Caki2 (cell line): ENCODE data around the gene TDRD1. TPM values are rescaled to one million over a fixed set of nuclear protein-coding genes. Genes with fewer than 3 reads are reported as not detected.
"Not testable (repeated sequence)": the region's sequence is repeated elsewhere in the genome, so short reads cannot be mapped to it uniquely, and the experiment has no call there.

Experiments used
- DNase-seq: peaks from one replicate; pipeline ENCODE4 v3.0.0-alpha.2; 2015; ENCODE audit warnings: low read depth
- in situ Hi-C: cut with HindIII; loops from 2 replicates; pipeline ENCODE4 v1.10.0; 2016; ENCODE audit warnings: low sequenced_read_pairs, low pct_unique_long_range_greater_than_20kb, mixed read lengths
- total RNA-seq: library from RNA; depleted of rRNA; stranded (reverse); fragments of >200 nt; shearing (Covaris generic); gene quantifications from 2 replicates; pipeline ENCODE4 v1.2.3, GENCODE V29; 2014; ENCODE audit warnings: low replicate concordance; rRNA removed

TDRD1 gene, protein sequence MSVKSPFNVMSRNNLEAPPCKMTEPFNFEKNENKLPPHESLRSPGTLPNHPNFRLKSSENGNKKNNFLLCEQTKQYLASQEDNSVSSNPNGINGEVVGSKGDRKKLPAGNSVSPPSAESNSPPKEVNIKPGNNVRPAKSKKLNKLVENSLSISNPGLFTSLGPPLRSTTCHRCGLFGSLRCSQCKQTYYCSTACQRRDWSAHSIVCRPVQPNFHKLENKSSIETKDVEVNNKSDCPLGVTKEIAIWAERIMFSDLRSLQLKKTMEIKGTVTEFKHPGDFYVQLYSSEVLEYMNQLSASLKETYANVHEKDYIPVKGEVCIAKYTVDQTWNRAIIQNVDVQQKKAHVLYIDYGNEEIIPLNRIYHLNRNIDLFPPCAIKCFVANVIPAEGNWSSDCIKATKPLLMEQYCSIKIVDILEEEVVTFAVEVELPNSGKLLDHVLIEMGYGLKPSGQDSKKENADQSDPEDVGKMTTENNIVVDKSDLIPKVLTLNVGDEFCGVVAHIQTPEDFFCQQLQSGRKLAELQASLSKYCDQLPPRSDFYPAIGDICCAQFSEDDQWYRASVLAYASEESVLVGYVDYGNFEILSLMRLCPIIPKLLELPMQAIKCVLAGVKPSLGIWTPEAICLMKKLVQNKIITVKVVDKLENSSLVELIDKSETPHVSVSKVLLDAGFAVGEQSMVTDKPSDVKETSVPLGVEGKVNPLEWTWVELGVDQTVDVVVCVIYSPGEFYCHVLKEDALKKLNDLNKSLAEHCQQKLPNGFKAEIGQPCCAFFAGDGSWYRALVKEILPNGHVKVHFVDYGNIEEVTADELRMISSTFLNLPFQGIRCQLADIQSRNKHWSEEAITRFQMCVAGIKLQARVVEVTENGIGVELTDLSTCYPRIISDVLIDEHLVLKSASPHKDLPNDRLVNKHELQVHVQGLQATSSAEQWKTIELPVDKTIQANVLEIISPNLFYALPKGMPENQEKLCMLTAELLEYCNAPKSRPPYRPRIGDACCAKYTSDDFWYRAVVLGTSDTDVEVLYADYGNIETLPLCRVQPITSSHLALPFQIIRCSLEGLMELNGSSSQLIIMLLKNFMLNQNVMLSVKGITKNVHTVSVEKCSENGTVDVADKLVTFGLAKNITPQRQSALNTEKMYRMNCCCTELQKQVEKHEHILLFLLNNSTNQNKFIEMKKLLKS
- total RNA-seq: not detected in 2 replicates

DNA sequence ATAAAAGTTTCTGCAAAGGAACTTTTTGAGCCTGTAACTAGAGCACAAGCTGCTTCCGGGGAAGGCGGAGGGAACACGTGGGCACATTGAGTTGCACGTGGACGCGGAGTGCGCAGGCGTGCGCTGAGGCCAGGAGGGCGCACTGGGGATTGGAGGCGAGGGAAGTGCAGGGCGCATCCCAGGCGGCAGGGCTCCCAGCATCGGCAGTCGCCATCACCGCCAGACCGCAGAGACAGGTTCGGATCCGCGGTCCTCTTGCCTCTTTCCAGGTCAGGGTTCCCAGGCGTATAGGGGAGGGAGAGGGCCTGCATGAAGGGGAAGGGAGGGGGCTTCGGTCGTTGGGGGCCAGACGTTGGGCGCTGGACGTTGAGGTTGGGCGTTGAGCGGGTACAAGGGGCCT lies at the start of gene TDRD1:
Gene TDRD1 (plus strand): TSS at position 206 of the 400 bp plus-strand sequence. CDS start 8,479 bp downstream, outside the sequence.
- DNase-seq: no peak

GRCh38 chr10:114131094-114131493 lies 48.1 kb upstream of the TDRD1 start:
- no peak for DNase-seq
- in situ Hi-C loops: no loop called here

More for the DNA sequence above, at the start of gene TDRD1:
- in situ Hi-C loops: no loop called here

DNA sequence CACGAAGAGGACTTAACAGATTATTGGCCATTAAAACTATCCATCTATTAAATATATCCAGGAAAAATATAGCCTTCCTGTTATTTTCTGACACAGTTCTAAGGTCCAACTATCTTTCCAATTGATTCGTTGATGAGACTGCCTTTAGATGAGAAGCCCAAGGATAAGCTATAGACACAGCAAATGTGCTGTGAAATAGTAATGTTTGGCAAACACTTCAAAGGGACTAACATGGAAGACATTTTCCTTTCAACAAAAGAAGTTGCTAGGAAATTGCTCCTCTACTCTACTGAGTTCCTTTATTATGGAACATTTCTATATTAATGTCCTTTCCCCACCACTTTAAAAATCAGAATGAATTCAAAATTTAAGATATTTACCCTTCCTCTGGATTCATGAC lies 43.7 kb upstream of the TDRD1 start:
- DNase-seq: no peak
- in situ Hi-C loops: no loop called here

GRCh38 chr10:114138581-114138980 lies 40.6 kb upstream of the TDRD1 start:
- in situ Hi-C loops: no loop called here
- no peak for DNase-seq

DNA sequence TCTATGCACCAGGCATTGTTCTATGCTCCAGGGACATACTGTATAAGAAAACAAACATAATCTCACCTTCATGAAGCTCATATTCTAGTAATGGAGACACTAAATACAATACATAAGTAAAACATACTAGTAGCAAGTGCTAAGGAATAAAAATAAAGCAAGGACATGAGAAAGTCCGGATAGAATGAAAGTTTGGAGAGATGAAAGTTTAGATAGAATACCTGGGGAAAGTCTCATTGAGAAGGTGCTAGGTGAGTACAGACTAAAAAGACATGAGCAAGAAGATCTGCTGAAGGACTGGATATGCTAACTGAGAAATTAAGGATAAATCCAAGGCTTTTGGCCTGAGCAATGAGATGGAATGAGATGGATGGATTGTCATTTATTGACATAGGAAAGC lies 39.1 kb upstream of the TDRD1 start:
- in situ Hi-C loops: no loop called here
- no peak for DNase-seq

DNA sequence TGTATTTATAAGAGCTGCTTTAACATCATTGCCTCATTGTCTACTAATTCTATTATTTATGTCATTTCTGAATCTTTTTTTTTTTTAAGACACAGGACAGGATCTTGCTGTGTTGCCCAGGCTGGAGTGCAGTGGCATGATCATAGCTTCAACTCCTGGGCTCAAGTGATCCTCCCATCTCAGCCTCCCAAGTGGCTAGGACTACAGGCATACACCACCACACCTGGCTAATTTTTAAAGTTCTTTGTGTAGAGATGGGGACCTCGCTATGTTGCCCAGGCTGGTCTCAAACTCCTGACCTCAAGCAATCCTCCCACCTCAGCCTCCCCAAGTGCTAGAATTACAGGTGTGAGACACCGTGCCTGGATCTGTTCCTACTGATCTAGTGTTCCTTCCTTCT lies 38.3 kb upstream of the TDRD1 start:
- DNase-seq, in situ Hi-C loops: not testable (repeated sequence)

GRCh38 chr10:114142018-114142417 lies 37.1 kb upstream of the TDRD1 start:
- in situ Hi-C loops: no loop called here
- no peak for DNase-seq

GRCh38 chr10:114143160-114143559 lies 36.0 kb upstream of the TDRD1 start:
- in situ Hi-C loops: no loop called here
- DNase-seq: no peak

DNA sequence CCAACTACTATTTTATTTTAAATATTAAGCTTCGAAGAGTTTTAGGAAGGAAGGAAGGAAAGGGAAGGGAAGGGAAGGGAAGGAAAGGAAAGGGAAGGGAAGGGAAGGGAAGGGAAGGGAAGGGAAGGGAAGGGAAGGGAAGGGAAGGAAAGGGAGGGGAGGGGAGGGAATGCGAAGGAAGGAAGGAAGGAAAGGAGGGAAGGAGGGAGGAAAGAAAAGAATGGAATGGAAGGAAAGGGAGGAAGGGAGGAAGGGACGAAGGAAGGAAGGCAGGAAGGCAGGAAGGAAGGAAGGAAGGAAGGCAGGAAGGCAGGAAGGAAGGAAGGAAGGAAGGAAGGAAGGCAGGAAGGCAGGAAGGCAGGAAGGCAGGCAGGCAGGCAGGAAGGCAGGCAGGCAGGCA lies 29.7 kb upstream of the TDRD1 start:
- DNase-seq, in situ Hi-C loops: not testable (repeated sequence)

GRCh38 chr10:114151486-114151885 lies 27.7 kb upstream of the TDRD1 start:
- peak; percentile 25 for DNase-seq
- in situ Hi-C loops: no loop called here

GRCh38 chr10:114151892-114152291 lies 27.3 kb upstream of the TDRD1 start:
- DNase-seq: no peak
- in situ Hi-C loops: no loop called here

DNA sequence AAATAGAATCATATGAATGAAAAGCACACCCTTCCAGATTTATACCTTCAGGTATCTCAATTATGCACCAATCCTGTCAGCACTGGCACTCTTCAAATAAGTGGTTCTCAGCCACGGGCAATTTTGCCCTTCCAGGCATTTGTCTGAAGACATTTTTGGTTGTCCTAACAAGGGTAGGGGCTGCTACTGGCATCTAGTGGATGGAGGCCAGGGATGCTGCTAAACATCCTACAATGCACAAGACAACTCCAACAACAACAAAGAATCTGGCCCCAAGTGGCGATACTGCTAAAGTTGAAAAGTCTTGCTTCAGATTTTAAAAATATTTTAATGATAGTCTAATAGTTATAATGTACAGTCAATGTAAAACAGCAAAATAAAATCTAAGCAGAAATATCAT lies 21.2 kb upstream of the TDRD1 start:
- no peak for DNase-seq
- in situ Hi-C loops: no loop called here

GRCh38 chr10:114163062-114163461 lies 16.1 kb upstream of the TDRD1 start:
- no peak for DNase-seq
- in situ Hi-C loops: no loop called here

DNA sequence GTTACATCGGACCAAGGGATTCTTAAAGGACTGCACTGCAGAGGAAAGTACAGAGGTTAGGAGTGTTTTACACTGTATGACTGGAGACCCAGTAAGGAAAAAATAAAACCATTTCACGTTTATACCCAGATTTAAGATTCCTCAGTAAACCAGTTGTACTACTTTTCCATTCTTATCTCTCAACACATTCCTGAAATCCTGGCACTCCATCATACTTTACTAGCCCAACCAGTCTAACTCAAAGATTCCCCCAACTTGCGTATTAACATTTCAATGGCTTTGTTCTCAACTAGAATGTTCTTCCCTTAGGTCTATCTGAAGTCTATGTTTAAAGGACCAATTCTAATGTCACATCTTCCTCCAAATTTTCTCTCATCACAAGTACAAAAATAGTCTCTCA lies 13.1 kb upstream of the TDRD1 start:
- in situ Hi-C loops: no loop called here
- no peak for DNase-seq

GRCh38 chr10:114166494-114166893 lies 12.7 kb upstream of the TDRD1 start:
- in situ Hi-C loops: no loop called here
- no peak for DNase-seq

DNA sequence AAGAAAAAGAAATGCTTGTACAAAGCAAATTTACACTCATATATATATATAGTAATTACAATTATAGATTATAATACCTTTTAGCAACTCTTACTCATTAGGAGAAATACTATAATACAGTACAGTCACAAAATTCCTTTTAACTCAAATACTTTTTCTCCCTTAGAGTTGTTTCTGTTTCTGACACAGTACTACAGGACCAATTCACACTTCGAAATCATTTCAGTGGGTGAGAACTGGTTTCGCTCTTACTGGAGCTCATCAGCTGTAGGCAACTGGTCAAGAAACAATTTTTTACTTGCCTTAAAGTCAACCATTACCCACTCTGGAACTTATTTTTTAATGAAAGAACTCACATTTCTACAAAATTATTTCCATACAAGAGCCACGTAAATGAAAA lies 11.2 kb upstream of the TDRD1 start:
- DNase-seq: no peak
- in situ Hi-C loops: no loop called here

- peak; percentile 9 for DNase-seq
- in situ Hi-C loops: no loop called here
These were observed 10.6 kb upstream of the TDRD1 start for GRCh38 chr10:114168450-114169009.

DNA sequence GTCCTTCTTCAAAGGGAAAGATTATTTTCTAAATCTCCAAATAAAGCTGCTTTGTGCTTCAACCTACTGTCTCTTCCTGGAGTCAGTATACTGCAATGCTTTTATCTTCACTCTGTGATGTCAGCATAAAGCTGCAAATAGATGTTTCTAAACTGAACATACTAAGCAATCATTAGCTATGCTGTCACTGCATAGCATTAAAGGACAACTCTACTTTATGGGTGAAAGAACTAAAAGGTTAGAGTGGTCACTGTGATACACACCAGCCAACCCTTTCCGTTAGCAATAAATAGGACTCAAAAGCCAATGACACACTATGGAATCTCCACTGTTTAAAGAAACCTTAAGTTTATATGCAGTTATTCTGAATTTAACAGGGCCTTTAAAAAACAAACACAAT lies 6.9 kb upstream of the TDRD1 start:
- peak; percentile 21 for DNase-seq
- in situ Hi-C loops: no loop called here
